HEK293 (cell line): ENCODE results near the gene CELF1.

ENCODE experiments used
- GLI2 ChIP-seq: fragments of 450-650 bp; formaldehyde crosslinking; IDR thresholded peaks from 2 replicates; pipeline ENCODE4; 2017; ENCODE audit warnings: missing biosample characterization, missing genetic modification characterization, low read depth, borderline replicate concordance
- INSM2 ChIP-seq: fragments of 450-650 bp; formaldehyde crosslinking; IDR thresholded peaks from 2 replicates; pipeline ENCODE4 v1.5.1; 2016; ENCODE audit warnings: missing biosample characterization, missing genetic modification characterization
- SALL2 ChIP-seq: fragments of 450-650 bp; formaldehyde crosslinking; IDR thresholded peaks from 2 replicates; pipeline ENCODE4 v1.5.0; 2017; ENCODE audit warnings: missing biosample characterization, mild to moderate bottlenecking, missing genetic modification characterization, borderline replicate concordance
- SCRT1 ChIP-seq: fragments of 450-650 bp; formaldehyde crosslinking; IDR thresholded peaks from 2 replicates; pipeline ENCODE4 v1.5.1; 2016; ENCODE audit warnings: missing biosample characterization, missing genetic modification characterization, borderline replicate concordance
- ZBTB8A ChIP-seq: fragments of 450-650 bp; formaldehyde crosslinking; IDR thresholded peaks from 2 replicates; pipeline ENCODE4 v1.5.1; 2016; ENCODE audit warnings: missing biosample characterization, missing genetic modification characterization
- ZIC2 ChIP-seq: fragments of 450-650 bp; formaldehyde crosslinking; IDR thresholded peaks from 2 replicates; pipeline ENCODE4 v1.5.1; 2016; ENCODE audit warnings: missing biosample characterization, missing genetic modification characterization
- ZNF10 ChIP-seq: fragments of 450-650 bp; formaldehyde crosslinking; IDR thresholded peaks from 2 replicates; pipeline ENCODE4 v1.5.1; 2017; ENCODE audit warnings: missing biosample characterization, missing genetic modification characterization
- ZNF140 ChIP-seq: fragments of 450-650 bp; formaldehyde crosslinking; IDR thresholded peaks from 2 replicates; pipeline ENCODE4 v1.5.1; 2016; ENCODE audit warnings: missing biosample characterization, missing genetic modification characterization
- ZNF184 ChIP-seq: fragments of 450-650 bp; IDR thresholded peaks from 2 replicates; pipeline ENCODE4 v1.5.1; 2018; ENCODE audit warnings: missing biosample characterization, mild to moderate bottlenecking, missing genetic modification characterization
- ZNF2 ChIP-seq: fragments of 450-650 bp; formaldehyde crosslinking; IDR thresholded peaks from 2 replicates; pipeline ENCODE4 v1.5.1; 2016; ENCODE audit warnings: missing biosample characterization, missing genetic modification characterization
- ZNF214 ChIP-seq: fragments of 450-650 bp; formaldehyde crosslinking; IDR thresholded peaks from 2 replicates; pipeline ENCODE4 v1.5.1; 2017; ENCODE audit warnings: missing biosample characterization, mild to moderate bottlenecking, missing genetic modification characterization, borderline replicate concordance
- ZNF23 ChIP-seq: fragments of 450-650 bp; formaldehyde crosslinking; IDR thresholded peaks from 2 replicates; pipeline ENCODE4 v1.5.1; 2016; ENCODE audit warnings: missing biosample characterization, missing genetic modification characterization, borderline replicate concordance
- ZNF248 ChIP-seq: fragments of 450-650 bp; formaldehyde crosslinking; IDR thresholded peaks from 2 replicates; pipeline ENCODE4 v1.5.1; 2017; ENCODE audit warnings: missing biosample characterization, missing genetic modification characterization
- ZNF274 ChIP-seq, 2 experiments: fragments of 200-500 bp in 1 of 2; fragments of 450-650 bp in 1 of 2; sonication (Bioruptor generic) in 1 of 2; formaldehyde crosslinking in 1 of 2; IDR thresholded peaks; 2 replicates each; pipeline versions ENCODE4 v1.5.1 to v1.6.1; 2014 to 2016; ENCODE audit warnings: borderline replicate concordance in 1 of 2, inconsistent platforms in 1 of 2, low read length in 1 of 2, missing biosample characterization in 1 of 2, missing genetic modification characterization in 1 of 2
- ZNF324 ChIP-seq: fragments of 450-650 bp; formaldehyde crosslinking; IDR thresholded peaks from 2 replicates; pipeline ENCODE4 v1.5.1; 2016; ENCODE audit warnings: missing biosample characterization, missing genetic modification characterization
- ZNF362 ChIP-seq: fragments of 450-650 bp; formaldehyde crosslinking; IDR thresholded peaks from 2 replicates; pipeline ENCODE4 v1.5.1; 2016; ENCODE audit warnings: missing biosample characterization, missing genetic modification characterization
- ZNF37A ChIP-seq: fragments of 450-650 bp; IDR thresholded peaks from 2 replicates; pipeline ENCODE4 v1.5.1; 2018; ENCODE audit warnings: missing biosample characterization, missing genetic modification characterization
- ZNF423 ChIP-seq: fragments of 450-650 bp; formaldehyde crosslinking; IDR thresholded peaks from 2 replicates; pipeline ENCODE4 v1.5.1; 2016; ENCODE audit warnings: missing biosample characterization, missing genetic modification characterization
- ZNF48 ChIP-seq: fragments of 450-650 bp; formaldehyde crosslinking; IDR thresholded peaks from 2 replicates; pipeline ENCODE4 v1.5.1; 2016; ENCODE audit warnings: missing biosample characterization, missing genetic modification characterization
- ZNF521 ChIP-seq: fragments of 450-650 bp; formaldehyde crosslinking; IDR thresholded peaks from 2 replicates; pipeline ENCODE4 v1.5.1; 2017; ENCODE audit warnings: missing biosample characterization, mild to moderate bottlenecking, missing genetic modification characterization
- ZNF549 ChIP-seq: fragments of 450-650 bp; IDR thresholded peaks from 2 replicates; pipeline ENCODE4 v1.5.1; 2018; ENCODE audit warnings: missing biosample characterization, missing genetic modification characterization, mild to moderate bottlenecking, inconsistent platforms, moderate library complexity
- ZNF626 ChIP-seq: fragments of 450-650 bp; sonication (Bioruptor Pico); formaldehyde crosslinking; IDR thresholded peaks from 2 replicates; pipeline ENCODE4 v1.5.1; 2018; ENCODE audit warnings: missing biosample characterization, missing genetic modification characterization, inconsistent platforms
- ZNF629 ChIP-seq: fragments of 450-650 bp; formaldehyde crosslinking; IDR thresholded peaks from 2 replicates; pipeline ENCODE4 v1.5.1; 2017; ENCODE audit warnings: missing biosample characterization, missing genetic modification characterization
- ZNF639 ChIP-seq: fragments of 450-650 bp; formaldehyde crosslinking; IDR thresholded peaks from 2 replicates; pipeline ENCODE4 v1.5.1; 2016; ENCODE audit warnings: missing biosample characterization, missing genetic modification characterization
- ZNF660 ChIP-seq: fragments of 450-650 bp; IDR thresholded peaks from 2 replicates; pipeline ENCODE4 v1.5.1; 2018; ENCODE audit warnings: missing biosample characterization, mild to moderate bottlenecking, missing genetic modification characterization
- ZNF704 ChIP-seq: fragments of 450-650 bp; formaldehyde crosslinking; IDR thresholded peaks from 2 replicates; pipeline ENCODE4 v1.5.1; 2016; ENCODE audit warnings: missing biosample characterization, missing genetic modification characterization
- ZNF76 ChIP-seq: fragments of 450-650 bp; formaldehyde crosslinking; IDR thresholded peaks from 2 replicates; pipeline ENCODE4; 2016; ENCODE audit warnings: low read depth, missing biosample characterization, missing genetic modification characterization, borderline replicate concordance
- ZSCAN30 ChIP-seq: fragments of 450-650 bp; IDR thresholded peaks from 2 replicates; pipeline ENCODE4 v1.5.1; 2018; ENCODE audit warnings: missing biosample characterization, mild to moderate bottlenecking, missing genetic modification characterization, moderate library complexity
- TF ChIP-seq, protein P1 (sequence below): fragments of 450-650 bp; formaldehyde crosslinking; IDR thresholded peaks from 2 replicates; pipeline ENCODE4 v1.5.1; 2017; ENCODE audit warnings: missing biosample characterization, missing genetic modification characterization
- TF ChIP-seq, protein P2 (sequence below): fragments of 450-650 bp; formaldehyde crosslinking; IDR thresholded peaks from 2 replicates; pipeline ENCODE4 v1.5.1; 2016; ENCODE audit warnings: missing biosample characterization, missing genetic modification characterization
- TF ChIP-seq, protein P3 (sequence below): fragments of 450-650 bp; formaldehyde crosslinking; IDR thresholded peaks from 2 replicates; pipeline ENCODE4 v1.5.1; 2016; ENCODE audit warnings: missing biosample characterization, missing genetic modification characterization

Gene CELF1

GRCh38 chr11:47415949-47416472, 136.9 kb downstream of the CELF1 start (continued):
- TF ChIP-seq ZNF23 (tag by site-specific recombination) (no peak), ZIC2 (tag by site-specific recombination) (peak; percentile 20; the same call in 1 of the 2 replicates), ZNF274 (IDR thresholded peaks at IDR 0.05; ENCODE audit: low read length) (no peak), ZNF274 (tag by site-specific recombination; IDR thresholded peaks at IDR 0.05; ENCODE audit: borderline replicate concordance) (no peak), ZNF423 (tag by site-specific recombination) (no peak), SCRT1 (tag by site-specific recombination) (no peak), ZNF214 (no peak), ZNF362 (tag by site-specific recombination) (no peak), ZBTB8A (no peak), ZNF549 (tag by site-specific recombination) (no peak), ZNF626 (tag by site-specific recombination) (no peak), ZNF704 (tag by site-specific recombination) (no peak), ZNF2 (tag by site-specific recombination) (no peak), ZNF629 (tag by site-specific recombination) (peak; percentile 67), ZNF639 (no peak), INSM2 (tag by site-specific recombination) (peak; percentile 52; the same call in 1 of the 2 replicates), GLI2 (tag by site-specific recombination) (no peak), ZNF184 (tag by site-specific recombination) (no peak), ZNF37A (tag by site-specific recombination) (no peak), ZNF324 (no peak), ZSCAN30 (tag by site-specific recombination) (no peak), ZNF660 (tag by site-specific recombination) (peak; percentile 75; the same call in 1 of the 2 replicates), ZNF248 (tag by site-specific recombination) (no peak), ZNF10 (tag by site-specific recombination) (peak; percentile 66; the same call in 1 of the 2 replicates), ZNF48 (tag by site-specific recombination) (no peak), ZNF140 (no peak), ZNF521 (tag by site-specific recombination) (no peak), SALL2 (no peak), ZNF76 (tag by site-specific recombination) (no peak)
- TF ChIP-seq, protein P1, sequence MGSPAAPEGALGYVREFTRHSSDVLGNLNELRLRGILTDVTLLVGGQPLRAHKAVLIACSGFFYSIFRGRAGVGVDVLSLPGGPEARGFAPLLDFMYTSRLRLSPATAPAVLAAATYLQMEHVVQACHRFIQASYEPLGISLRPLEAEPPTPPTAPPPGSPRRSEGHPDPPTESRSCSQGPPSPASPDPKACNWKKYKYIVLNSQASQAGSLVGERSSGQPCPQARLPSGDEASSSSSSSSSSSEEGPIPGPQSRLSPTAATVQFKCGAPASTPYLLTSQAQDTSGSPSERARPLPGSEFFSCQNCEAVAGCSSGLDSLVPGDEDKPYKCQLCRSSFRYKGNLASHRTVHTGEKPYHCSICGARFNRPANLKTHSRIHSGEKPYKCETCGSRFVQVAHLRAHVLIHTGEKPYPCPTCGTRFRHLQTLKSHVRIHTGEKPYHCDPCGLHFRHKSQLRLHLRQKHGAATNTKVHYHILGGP (tag by site-specific recombination) = no peak
- TF ChIP-seq, protein P2, sequence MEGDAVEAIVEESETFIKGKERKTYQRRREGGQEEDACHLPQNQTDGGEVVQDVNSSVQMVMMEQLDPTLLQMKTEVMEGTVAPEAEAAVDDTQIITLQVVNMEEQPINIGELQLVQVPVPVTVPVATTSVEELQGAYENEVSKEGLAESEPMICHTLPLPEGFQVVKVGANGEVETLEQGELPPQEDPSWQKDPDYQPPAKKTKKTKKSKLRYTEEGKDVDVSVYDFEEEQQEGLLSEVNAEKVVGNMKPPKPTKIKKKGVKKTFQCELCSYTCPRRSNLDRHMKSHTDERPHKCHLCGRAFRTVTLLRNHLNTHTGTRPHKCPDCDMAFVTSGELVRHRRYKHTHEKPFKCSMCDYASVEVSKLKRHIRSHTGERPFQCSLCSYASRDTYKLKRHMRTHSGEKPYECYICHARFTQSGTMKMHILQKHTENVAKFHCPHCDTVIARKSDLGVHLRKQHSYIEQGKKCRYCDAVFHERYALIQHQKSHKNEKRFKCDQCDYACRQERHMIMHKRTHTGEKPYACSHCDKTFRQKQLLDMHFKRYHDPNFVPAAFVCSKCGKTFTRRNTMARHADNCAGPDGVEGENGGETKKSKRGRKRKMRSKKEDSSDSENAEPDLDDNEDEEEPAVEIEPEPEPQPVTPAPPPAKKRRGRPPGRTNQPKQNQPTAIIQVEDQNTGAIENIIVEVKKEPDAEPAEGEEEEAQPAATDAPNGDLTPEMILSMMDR (tag by site-specific recombination) = no peak
- TF ChIP-seq, protein P3, sequence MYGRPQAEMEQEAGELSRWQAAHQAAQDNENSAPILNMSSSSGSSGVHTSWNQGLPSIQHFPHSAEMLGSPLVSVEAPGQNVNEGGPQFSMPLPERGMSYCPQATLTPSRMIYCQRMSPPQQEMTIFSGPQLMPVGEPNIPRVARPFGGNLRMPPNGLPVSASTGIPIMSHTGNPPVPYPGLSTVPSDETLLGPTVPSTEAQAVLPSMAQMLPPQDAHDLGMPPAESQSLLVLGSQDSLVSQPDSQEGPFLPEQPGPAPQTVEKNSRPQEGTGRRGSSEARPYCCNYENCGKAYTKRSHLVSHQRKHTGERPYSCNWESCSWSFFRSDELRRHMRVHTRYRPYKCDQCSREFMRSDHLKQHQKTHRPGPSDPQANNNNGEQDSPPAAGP (tag by site-specific recombination) = peak; percentile 59; the same call in 1 of the 2 replicates
